SU-DHL-6 (cell line): Measurements from ENCODE around the gene SHOC2.

Experiments used
- EZH2phosphoT487 ChIP-seq: fragments of 200-600 bp; sonication (generic), shearing (Covaris generic); conservative IDR thresholded peaks from 2 replicates; pipeline ENCODE4 v1.6.1; 2018; ENCODE audit warnings: mild to moderate bottlenecking, antibody characterized with exemption, low read length, moderate library complexity, mixed read lengths
- TF ChIP-seq, protein P1 (sequence below): fragments of 200-600 bp; sonication (generic); IDR thresholded peaks from one replicate; pipeline ENCODE4 v1.5.1; 2017; ENCODE audit warnings: antibody characterized with exemption, mild to moderate bottlenecking, low read length, moderate library complexity; ENCODE audit not compliant: insufficient read depth, poor library complexity, severe bottlenecking

DNA sequence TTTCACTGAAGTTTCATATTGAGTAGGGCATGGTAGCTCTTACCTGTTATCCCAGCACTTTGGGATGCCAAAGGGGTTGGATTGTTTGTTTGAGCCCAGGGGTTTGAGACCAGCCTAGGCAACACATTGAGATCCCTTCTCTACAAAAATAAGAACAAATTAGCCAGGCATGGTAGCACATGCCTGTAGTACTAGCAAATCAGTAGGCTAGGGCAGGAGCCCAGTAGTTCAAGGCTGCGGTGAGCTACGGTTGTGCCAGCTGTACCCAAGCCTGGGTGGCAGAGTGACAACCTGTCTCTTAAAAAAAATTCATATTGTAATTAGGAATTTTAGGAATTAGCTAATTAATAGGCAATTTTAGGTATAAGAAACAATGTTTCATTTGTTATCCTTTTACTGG is 18.4 kb upstream of the SHOC2 start:
- TF ChIP-seq, protein P1, sequence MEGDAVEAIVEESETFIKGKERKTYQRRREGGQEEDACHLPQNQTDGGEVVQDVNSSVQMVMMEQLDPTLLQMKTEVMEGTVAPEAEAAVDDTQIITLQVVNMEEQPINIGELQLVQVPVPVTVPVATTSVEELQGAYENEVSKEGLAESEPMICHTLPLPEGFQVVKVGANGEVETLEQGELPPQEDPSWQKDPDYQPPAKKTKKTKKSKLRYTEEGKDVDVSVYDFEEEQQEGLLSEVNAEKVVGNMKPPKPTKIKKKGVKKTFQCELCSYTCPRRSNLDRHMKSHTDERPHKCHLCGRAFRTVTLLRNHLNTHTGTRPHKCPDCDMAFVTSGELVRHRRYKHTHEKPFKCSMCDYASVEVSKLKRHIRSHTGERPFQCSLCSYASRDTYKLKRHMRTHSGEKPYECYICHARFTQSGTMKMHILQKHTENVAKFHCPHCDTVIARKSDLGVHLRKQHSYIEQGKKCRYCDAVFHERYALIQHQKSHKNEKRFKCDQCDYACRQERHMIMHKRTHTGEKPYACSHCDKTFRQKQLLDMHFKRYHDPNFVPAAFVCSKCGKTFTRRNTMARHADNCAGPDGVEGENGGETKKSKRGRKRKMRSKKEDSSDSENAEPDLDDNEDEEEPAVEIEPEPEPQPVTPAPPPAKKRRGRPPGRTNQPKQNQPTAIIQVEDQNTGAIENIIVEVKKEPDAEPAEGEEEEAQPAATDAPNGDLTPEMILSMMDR = no peak
- no peak for TF ChIP-seq EZH2phosphoT487
